NCI-H1417 (cell line): ENCODE results near the gene DIP2B.

ENCODE experiments used
- DNase-seq, 3 experiments: peaks; one replicate each; lab custom pipeline; 2025; lab: John Stamatoyannopoulos, UW

Gene DIP2B, protein sequence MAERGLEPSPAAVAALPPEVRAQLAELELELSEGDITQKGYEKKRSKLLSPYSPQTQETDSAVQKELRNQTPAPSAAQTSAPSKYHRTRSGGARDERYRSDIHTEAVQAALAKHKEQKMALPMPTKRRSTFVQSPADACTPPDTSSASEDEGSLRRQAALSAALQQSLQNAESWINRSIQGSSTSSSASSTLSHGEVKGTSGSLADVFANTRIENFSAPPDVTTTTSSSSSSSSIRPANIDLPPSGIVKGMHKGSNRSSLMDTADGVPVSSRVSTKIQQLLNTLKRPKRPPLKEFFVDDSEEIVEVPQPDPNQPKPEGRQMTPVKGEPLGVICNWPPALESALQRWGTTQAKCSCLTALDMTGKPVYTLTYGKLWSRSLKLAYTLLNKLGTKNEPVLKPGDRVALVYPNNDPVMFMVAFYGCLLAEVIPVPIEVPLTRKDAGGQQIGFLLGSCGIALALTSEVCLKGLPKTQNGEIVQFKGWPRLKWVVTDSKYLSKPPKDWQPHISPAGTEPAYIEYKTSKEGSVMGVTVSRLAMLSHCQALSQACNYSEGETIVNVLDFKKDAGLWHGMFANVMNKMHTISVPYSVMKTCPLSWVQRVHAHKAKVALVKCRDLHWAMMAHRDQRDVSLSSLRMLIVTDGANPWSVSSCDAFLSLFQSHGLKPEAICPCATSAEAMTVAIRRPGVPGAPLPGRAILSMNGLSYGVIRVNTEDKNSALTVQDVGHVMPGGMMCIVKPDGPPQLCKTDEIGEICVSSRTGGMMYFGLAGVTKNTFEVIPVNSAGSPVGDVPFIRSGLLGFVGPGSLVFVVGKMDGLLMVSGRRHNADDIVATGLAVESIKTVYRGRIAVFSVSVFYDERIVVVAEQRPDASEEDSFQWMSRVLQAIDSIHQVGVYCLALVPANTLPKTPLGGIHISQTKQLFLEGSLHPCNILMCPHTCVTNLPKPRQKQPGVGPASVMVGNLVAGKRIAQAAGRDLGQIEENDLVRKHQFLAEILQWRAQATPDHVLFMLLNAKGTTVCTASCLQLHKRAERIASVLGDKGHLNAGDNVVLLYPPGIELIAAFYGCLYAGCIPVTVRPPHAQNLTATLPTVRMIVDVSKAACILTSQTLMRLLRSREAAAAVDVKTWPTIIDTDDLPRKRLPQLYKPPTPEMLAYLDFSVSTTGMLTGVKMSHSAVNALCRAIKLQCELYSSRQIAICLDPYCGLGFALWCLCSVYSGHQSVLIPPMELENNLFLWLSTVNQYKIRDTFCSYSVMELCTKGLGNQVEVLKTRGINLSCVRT (N-terminal part only)

DNA sequence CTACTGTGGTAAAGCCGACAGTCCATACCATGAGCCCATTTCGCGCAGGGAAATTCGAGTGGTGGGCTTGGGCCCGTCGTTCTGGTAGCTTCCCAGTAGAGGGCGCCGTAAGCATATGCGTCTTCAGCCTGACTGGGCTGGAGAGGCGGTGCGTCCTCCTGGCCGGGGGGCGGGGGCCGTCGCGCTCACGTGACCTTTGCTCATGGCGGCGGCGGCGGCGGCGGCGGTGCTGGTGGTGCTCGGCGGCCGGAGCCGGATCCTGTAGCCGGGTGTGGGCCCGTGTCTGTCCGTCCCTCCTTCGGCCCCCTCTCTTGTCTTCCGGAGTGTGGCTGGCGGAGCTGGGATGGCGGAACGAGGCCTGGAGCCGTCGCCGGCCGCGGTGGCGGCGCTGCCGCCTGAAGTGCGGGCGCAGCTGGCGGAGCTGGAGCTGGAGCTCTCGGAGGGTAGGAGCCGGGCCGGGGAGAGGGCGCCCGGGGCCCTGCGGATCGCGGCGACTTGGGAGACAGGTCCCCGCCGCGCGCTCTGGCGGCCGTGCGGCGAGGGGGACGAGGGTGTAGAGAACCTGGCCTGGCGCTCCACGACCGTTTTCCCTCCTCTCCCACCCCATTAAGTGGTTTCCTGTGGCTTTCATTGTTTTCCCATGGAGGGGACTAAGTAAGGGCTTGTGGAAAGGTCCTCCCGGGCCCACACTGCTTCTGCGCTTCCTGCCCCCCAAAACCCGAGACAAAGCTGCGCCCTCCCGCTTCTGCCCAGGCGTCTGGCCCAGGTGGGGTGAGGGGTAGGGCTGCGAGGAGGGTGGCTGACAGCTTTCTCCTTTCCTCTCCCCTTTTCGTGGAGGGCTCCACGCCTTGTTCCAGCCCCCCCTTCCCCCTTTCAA is at the start of gene DIP2B:
DIP2B (plus strand) TSS at position 188 of the 877 bp plus-strand sequence; CDS start at position 344, 156 bp downstream.
- peak; percentile 95 to 97 (median 96) for DNase-seq

DNA sequence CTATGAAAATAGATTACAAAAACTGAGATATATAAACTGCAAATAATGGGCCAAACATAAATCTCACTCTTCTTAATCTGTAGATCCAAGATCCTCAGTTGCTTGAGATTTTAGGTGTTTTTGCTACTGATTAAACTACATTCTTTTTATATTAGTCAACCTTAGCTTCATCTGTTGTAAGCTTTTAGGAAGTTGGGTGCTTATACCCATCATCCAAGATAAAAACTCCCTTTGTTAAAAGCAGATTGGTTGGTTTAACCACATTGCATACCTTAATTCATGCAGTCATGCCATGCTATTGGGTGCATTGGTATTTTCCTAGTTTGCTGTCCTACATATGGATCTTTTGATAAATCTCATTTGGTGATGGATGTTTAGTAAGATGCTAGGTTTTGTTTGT is 46.2 kb upstream of the DIP2B start:
- no peak for DNase-seq

DNA sequence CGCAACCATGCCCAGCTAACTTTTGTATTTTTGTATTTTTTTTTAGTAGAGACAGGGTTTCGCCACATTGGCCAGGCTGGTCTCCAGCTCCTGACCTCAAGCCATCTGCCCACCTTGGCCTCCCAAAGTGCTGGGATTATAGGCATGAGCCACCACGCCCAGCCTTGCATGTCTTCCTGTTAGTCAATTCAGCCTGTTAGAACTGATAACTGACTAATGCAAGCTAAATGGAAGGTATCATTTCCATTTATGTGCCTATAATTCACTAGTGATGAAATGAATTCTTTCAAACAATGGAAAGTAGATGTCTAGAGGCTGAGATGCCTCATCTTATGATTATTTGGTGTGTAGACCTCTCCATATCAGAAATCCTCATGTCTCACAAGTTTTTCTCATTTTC is 37.3 kb upstream of the DIP2B start:
- DNase-seq: no peak

DNA sequence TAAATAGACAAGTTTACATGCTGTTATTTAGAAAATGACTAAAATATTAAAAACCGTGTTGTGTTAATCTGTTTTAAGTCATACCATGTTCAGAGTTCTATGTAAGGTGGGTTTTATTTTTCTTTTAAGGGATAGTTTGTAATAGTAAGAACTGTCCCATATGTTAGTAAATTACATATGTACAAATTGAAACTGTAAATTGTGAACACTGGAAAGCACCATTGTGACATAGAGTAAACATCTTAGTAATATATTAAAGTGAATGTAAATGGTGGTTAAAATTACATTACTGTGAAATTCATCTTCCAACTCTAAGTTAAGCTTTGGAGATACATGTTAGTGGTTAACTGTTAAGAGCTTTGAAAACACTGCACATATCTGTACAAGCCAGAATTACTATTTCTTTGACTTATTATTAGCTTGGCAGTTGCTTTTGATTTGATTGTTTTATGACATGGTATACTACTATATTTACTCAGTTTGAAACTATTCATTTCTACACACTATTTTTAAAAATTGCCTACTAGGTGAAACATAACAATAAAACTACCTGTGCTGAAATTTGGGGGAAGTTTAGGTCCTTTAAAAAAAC is 27.4 kb upstream of the DIP2B start:
- no peak for DNase-seq

DNA sequence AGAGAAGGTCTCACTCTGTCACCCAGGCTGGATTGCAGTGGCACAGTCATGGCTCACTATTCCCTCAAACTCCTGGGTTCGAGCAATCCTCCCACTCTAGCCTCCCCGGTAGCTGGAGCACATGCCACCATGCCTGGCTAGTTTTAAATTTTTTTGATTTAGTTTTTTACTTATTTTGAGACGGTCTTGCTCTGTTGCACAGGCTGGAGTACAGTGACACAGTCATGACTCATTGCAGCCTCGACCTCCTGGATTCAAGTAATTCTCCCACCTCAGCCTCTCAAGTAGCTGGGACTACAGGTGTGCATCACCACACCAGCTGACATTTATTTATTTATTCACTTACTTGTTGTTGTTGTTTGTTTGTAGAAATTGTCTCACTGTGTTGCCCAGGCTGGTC is 22.2 kb upstream of the DIP2B start:
- no peak for DNase-seq

DNA sequence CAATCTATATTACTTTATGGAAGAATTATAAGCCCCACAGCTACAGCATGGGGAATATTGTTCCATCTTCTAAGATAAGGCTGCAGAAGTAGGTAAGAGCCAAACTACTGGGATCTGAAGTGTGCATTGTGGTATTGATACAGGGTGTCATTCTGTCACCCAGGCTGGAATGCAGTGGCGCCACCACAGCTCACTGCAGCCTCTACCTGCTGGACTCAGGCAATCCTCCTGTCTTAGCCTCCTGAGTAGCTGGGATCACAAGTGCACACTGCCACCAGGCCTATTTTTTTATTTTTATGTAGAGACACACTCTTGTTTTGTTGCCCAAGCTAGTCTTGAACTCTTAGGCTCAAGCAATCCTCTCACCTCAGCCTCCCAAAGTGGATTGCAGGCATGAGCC is 21.3 kb upstream of the DIP2B start:
- DNase-seq: no peak

DNA sequence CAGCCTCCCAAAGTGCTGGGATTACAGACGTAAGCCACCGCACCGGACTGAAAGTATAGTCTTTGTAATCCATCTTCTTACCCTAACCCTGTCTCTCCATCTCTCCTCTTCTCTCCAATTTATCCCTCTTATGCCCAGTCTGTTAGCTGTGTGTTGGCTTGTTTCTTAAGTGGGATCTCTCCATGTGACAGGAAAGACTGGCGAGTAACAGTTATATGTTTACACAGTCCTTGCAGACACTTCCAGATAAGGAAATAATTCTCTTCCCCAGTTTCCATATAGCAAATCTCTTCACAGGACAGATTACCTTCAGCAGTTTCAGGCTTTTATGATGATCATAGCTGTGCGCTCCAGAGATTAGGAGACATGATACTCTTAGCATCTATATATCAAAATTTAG is 16.0 kb upstream of the DIP2B start:
- no peak for DNase-seq

DNA sequence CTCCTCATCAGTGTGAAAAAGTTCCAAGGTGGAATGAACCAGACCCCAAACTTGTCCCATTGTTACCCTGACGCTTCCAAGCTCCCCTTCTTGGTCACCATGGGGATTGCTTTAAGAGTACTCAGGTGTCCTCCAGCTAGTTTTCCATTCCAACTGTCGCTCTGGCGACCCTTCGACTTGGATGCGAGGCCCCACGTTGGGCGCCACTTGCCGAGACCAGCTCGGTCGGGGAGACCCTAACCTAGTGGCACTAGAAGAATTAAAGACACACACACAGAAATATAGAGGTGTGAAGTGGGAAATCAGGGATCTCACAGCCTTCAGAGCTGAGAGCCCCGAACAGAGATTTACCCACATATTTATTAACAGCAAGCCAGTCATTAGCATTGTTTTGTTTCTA is 6.7 kb upstream of the DIP2B start:
- peak in 1 of 3 experiments; percentile 12 for DNase-seq

DNA sequence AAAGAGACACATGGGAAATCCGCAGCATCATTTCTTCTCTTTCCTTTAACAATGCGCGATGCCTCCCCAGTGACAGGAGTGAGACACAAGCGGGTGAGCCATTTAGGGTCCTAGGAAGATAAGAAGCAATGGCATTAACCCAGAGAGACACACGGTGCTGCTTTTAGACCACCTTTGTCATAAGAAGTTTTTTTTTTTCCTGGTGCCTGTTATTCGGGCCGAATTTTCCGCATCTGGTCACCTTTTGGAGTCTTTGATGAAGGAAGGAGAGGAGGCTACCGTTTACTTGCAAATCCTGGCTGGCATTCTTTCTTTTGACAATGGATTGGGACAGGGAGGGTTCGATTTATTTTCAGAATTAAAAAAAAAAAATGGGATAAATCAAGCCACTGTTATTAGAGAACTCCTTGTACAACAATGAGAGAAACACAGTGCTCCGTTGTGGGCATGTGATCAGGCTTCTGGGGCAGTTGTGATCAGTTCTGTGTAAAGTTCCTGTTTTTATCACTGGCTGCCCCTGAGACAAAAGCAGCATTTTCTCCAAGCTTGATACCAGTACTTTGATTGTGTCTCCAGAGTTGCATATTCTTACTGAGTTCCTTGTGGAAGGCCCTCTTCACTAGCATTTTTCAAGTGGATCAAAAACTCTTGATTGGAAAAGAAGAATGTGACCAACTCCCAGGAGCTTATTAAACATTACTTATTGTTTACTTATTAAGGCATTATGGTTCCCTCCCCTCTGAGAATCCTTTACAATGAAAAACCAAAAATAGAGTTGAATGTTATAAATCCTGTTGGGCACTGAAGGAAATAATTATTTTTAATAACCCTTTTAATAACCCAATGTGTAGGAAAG is 1.1 kb downstream of the DIP2B start:
- peak; percentile 35 to 82 (median 36) for DNase-seq

DNA sequence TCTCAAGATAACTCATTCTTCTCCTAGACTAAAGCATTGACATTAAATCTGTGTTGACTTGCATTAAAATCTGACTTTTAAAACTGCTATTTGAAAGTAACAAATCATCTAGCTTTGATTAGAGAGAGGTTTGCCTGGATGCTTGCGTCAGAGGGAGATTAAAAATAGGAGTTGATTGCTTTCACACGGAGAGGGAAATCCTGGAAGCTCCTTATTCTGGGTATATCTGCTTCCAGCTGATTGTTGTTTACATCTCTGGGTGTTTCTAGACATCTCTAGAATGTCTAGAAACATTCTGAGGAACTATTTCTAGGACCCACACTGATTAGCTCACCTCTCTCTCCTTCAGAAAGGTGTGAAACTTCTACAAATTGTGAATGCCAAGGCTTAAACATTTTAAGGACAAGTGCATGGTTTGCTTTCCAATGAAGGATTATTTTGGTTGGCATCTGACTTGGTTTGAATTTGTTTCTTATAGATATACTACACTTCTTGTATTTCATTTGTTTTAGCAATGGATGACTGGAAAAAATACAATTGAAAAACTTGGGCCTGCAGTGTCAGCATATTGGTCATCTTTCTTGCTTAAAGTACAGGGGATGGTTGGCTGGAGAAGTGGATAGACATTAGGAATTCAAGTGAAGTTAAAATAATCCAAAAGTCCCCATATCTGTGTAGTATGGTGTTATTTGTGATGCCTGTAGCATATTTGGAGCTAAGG is 2.1 kb downstream of the DIP2B start:
- DNase-seq: no peak

DNA sequence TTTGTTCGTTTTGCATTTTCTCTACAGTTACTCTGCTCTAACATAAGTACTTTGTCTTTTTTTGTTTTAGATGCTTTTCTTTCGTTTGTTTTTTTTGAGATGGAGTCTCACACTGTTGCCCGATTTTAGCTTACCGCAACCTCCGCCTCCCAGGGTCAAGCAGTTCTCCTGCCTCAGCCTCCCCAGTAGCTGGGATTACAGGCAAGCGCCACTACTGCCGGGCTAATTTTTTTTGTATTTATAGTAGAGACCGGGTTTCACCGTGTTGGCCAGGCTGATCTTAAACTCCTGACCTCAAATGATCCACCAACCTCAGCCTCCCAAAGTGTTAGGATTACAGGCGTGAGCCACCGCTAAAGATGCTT is 2.7 kb downstream of the DIP2B start:
- no peak for DNase-seq

DNA sequence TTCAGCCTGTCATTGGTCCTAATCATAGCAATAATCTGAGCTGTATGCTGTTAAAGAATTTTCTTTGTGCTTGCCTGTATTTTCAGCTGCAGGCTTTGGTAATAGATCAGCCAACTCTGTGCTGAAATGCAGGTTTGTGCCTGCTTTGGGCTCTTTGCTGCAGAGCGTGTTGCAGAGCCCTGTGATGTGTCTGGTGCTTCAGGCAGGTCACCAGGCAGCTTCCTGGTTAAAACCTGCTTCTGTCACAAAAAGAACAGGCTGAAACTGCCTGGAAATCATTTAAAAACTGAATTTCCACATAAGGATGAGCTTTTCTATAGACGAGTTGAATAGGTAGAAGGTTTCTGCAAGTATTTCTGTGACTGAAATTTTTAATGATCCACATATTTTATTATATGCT is 3.1 kb downstream of the DIP2B start:
- DNase-seq: no peak

DNA sequence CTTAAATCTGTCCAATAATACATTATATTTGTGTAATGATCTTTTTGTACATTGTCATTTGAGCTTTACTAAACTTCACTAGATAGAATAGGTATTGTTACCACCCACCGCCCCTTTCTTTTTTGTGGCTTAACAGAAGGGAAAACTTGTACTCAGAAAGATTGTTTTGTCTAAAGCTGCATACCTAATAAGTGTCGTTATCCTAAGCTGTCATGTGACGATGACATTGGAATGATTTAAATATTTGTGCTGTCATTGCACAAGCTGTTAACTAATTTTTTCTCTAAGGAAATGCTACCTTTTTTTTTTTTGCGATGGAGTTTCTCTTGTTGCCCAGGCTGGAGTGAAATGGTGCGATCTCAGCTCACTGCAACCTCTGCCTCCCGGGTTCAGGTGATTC is 3.6 kb downstream of the DIP2B start:
- DNase-seq: no peak

DNA sequence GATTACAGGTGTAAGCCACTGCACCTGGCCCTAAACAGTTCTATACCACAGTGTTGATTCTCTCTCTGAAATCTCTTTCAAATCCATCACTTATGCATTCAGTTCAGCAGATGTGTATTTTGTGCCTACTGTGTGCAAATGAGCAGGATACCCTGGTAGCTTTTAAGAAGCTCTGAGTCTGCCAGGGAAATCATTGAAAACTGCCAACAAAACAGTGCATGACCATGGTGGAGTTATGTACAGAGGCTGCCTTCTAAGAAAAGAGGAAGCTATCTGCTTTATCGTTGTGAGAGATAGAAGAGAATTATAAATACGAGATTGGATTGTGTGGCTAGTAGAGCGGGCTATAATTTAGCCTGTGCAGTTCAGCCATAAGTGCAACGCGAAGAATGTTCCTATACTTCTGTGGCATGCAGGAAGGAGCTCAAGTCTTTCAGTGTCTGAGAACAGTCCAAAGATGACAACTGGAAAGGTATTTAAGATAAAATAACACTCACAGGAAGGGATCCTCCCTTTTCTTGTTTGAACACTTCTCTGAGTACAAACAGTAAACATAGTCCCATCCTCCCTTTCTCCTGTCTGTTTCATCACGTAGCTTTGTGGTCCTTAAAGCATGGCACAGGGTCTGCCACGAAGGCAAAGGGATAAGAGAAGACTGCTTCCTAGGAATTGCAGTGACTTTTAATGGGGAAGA is 4.3 kb downstream of the DIP2B start:
- DNase-seq: no peak

DNA sequence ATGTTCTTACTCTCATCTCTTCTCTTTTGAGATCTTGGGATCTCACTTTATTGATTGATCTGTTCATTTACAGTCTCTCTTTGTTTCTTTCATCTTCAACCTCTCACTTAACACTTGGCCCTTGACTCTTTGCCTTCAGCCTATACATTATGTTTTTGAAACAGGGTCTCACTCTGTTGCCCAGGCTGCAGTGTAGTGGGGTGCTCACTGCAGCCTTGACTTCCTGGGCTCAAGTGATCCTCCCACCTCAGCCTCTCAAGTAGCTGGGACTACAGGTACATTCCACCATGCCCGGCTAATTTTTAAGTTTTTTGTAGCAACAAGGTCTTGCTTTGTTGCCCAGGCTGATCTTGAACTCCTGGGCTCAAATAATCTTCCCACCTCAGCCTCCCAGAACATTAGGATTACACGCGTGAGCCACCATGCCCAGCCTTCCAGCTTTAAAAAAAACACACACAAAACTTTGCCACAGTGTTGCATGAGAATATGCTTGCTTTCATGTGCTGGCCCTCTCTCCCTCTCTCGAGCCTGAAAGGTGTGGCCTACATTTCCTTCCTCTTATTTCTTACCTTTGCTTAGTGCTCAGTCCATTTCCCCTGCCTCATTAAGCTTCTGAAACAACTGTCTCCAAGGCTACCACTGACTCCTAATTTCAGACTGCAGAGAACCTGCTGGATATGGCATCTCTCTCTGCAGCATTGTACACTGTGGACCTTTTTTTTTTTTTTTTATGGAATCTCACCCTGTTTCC is 9.9 kb downstream of the DIP2B start:
- DNase-seq: peak in 1 of 3 experiments; percentile 29

DNA sequence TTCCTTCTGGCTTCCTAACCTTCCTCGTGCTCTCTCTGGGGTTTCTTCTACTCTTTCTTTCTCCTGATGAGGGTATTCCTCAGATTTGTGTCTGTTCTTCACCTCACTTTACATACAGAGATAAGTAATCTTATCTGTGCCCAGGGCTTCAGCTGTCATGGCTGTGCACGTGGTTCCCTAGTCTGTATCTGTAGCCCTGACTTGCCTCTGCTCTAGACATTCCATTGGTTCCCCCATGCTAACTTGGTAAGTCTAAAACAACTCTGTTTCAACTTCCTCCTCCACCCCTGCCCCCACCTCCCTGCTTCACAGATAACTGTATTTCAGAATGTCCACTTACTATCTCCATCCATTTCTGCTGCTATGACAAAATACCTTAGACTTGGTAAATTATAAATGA is 10.8 kb downstream of the DIP2B start:
- no peak for DNase-seq

DNA sequence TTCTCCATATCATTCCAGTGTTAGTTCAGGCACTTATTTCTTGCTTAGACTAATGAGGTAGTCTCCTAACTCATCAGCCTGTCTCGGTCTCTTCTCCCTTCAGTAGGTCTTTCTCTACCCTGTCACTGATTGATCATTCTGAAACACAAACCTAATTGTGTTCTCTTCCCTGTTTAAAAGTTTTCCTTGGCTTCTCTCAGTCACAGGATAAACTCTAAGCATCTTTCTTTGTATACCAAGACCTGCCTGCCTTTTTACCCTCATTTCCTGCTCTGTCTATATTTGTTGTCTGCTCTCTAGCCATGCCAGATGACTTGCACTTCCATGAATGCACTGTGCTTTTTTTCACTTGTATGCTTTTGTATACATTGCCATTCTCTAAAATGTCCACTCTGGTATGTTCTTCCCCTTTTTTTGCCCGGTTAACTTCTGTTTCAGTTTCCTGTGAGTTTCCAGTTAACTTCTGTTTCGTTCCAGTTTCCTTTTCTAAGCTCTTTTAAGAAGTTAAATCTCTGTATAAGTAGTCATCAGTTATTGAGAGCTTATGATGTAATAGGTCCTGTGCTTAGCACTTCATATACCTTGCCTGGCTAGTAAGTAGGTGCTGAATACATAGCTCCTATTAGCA is 12.8 kb downstream of the DIP2B start:
- no peak for DNase-seq
